ENCODE results near the gene ZNF827.
A peak's percentile ranks its signal among the peaks of the same experiment; 100 is the strongest.

Gene ZNF827, protein sequence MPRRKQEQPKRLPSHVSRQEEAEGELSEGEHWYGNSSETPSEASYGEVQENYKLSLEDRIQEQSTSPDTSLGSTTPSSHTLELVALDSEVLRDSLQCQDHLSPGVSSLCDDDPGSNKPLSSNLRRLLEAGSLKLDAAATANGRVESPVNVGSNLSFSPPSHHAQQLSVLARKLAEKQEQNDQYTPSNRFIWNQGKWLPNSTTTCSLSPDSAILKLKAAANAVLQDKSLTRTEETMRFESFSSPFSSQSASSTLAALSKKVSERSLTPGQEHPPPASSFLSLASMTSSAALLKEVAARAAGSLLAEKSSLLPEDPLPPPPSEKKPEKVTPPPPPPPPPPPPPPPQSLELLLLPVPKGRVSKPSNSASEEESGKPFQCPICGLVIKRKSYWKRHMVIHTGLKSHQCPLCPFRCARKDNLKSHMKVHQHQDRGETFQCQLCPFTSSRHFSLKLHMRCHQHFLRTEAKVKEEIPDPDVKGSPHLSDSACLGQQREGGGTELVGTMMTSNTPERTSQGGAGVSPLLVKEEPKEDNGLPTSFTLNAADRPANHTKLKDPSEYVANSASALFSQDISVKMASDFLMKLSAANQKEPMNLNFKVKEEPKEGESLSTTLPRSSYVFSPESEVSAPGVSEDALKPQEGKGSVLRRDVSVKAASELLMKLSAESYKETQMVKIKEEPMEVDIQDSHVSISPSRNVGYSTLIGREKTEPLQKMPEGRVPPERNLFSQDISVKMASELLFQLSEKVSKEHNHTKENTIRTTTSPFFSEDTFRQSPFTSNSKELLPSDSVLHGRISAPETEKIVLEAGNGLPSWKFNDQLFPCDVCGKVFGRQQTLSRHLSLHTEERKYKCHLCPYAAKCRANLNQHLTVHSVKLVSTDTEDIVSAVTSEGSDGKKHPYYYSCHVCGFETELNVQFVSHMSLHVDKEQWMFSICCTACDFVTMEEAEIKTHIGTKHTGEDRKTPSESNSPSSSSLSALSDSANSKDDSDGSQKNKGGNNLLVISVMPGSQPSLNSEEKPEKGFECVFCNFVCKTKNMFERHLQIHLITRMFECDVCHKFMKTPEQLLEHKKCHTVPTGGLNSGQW

DNA sequence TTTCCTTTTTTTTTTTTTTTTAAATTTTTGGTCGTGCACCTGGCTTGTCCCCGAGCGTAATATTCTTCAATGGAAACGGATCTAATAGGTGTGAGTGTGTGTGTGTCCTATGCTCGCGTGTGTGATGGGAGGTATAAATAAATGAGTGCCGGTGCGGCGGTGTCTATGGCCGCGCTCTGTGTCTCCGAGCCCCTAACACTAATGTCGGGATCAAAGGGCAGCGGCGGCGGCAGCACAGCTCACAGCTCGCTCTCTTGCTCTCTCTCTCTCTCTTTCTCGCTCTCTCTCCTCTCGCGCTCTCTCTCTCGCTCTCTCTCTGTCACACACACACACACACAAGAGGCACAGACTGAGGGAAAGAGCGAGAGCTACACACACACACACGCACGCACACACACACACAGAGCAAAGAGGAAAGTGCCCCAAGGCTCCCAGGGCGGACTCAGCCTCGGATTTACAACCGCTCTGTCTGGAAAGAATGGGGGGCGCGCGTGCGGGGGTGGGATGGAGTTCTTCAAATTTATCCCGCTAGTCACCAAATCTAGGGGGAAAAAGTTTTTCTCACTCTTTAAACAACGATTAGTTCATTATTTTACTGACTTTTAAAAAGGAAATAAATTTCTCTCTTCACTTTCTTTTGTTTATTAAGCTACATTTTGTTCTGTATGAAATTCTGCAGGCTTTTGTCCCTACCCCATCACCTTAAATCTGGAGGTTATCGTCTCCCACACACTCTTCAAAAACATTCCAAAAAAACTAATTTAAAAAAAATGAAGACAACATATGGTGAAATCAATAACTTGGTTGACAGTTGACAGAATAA, at the start of gene ZNF827:
Gene ZNF827 (minus strand): TSS at position 206 of the 823 bp plus-strand sequence. CDS start 416 bp downstream, outside the sequence.
- peak; percentile 43 for DNase-seq

DNA sequence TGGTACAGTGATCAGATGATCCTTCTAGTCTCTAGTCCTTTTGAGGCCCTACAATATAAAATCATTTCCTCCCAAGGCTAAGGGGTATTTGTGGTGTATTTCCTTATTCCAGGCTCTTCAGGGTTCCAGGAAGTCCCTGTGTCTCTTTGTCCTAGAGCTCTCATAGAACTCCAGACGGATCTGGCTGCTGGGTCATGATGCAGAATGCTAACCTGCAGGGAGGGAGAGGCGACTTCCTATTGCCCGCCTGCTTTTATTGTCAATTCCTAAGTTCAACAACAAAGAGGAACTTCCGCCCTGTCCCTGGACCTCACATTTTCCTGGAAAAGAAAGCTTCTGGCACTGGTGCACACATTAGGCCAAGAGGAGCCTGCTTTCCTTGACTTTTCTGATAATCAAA, 45.9 kb upstream of the ZNF827 start:
- DNase-seq, result no peak

DNA sequence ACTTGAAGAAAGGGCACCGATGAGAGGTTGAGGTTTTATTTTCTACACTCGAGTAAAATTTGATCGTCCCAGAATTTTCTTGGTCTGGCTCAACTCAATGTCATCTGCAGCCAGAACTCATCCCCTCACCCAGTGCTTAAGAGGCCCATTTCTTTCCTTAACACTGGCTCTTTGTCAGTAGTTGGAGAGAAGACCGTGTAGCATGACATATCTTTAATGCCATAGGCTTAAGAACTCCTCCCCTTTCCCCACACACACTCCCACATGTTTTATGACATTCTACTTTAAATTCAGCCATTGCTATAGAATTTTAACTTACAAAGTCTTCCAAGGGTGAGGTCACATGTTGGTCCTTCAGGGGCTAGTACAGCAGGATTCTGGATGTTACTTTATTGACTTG, 44.2 kb upstream of the ZNF827 start:
- no peak for DNase-seq

DNA sequence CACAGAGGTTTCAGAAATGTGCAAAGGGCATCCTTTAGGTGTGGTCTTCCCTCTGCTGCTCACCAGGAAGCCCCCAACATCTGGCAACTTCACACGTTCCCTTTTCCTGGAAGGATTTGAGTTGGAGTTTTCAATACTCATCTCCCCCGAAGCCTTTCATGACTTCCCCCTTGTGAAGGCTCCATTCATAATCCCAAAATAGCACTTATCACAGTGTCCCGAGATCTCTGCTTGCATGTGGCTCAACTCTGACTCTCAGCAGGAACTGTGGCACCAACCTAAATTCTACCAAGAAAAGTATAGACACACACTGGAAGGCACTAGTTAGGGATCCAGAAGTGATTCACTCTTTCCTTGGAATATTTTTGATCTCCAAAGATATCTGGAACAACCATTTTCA, 40.5 kb upstream of the ZNF827 start:
- no peak for DNase-seq

DNA sequence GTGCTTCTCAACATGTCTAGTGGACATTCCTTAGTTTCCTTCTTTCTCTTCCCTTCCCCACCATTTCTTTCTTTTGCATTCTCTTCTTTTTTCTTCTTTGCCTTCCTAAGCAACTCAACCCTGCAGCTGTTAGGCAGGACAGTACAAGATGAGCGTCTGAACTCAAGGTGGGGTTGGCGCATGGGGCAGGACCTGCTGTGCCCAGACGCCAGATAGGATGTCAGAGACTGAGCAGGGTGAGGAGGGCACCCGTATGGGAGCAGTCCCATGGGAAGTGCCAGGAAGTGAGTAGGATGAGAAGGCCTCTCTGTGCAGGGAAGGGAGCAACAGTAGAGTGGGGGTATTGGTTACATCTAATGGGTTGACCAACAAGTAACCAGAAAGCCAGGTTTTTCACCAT, 38.1 kb upstream of the ZNF827 start:
- no peak for DNase-seq

DNA sequence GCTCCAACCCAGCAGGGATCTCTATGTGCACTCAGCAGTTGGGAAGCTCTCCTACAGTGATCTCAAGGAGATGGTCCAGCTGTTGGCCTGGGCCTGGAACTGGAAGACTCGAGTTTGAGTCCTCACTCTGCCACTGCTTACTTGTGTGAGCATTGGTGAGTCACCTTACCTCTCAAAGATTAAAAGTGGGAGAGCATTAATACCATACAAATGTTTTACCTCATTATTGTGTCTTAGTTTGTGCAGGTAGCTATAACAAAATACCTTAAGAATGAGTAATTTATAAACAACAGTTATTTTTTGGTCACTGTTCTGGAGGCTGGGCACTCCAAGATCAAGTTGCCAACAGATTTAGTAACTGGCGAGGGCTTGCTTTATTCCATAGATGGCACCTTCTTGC, 21.4 kb upstream of the ZNF827 start:
- no peak for DNase-seq

DNA sequence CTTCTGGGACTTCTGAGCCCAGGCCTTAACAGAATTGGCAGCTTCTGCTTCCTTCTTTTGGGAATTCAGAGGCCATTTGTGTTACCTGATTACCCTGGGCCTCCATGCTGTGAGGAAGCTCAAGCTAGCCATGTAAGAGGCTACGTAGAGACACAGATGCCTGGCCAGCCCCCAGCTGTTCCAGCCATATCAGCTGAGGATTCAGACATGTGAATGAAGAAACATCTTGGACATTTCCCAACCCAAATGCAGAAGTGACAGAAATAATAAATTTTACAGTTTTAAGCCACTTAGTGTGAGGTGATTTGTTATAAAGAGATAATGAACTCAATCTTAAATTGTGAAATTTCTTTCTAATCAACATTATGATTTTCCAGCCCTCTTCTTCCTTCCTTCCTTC, 18.7 kb upstream of the ZNF827 start:
- DNase-seq, result no peak

DNA sequence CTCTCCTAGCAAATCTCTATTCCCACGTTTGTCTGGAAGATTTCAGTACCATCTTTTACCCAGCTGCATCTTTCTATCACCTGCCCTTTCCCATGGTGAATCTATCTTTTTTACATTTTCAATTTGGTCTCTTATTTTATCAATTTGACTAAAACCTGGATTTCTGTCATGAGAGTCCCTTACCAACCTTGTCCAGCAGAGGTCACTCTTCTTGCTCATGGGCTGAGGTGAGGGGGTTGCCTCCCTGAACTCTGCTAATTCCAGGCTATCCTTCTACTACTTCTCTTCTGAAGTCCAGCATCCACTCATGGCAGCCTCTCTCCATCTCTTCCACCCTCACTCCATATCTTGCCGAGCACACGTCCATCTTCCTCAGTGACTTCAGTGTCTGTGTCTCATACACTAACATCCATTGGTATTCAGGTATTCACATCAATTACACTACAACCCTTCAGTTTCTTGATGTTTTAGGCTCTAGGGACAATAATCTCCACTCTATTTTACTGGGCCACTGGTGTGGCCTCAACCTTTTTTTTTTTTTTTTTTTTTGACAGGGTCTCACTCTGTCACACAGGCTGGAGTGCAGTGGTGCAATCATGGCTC, 17.8 kb upstream of the ZNF827 start:
- peak; percentile 6 for DNase-seq

DNA sequence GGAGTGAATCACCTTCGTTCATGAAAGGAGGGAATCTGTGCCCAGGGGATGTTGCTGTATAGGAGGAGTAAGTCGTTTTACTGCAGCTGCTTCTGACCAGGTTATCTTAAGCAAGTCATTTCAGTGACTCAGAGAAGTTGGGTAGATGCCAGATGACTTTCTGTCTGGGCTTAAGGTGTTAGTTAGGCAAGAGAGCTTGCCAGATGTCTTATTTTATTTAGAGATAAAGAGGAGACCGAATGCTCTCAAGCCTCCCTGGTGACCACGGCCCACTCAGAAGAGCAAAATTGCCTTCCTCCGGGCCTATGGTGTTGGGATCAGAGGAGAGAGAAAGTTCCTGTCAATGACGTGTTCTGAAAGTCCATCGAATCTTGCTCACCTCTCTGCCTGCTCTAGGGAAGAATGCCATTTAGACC, 16.3 kb upstream of the ZNF827 start:
- DNase-seq, result no peak

DNA sequence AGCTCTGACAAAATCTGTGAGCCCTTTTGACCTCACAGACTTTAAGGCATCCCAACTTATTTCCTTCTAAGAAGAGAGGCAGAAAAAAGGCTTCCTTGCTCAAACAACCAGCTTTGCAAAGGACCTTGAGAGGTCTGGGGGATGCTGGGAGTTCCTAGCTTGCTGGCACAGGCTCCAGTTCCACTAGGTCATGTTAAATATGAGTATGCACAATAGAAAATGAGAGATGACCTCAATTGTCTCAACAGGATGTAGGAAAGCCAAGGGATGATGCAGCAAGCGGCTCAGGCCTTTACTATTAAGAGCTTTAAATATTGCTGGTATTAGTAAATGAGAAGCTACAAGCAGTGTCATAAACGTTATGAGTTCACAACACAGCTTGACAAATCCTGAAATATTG, 13.3 kb upstream of the ZNF827 start:
- no peak for DNase-seq

DNA sequence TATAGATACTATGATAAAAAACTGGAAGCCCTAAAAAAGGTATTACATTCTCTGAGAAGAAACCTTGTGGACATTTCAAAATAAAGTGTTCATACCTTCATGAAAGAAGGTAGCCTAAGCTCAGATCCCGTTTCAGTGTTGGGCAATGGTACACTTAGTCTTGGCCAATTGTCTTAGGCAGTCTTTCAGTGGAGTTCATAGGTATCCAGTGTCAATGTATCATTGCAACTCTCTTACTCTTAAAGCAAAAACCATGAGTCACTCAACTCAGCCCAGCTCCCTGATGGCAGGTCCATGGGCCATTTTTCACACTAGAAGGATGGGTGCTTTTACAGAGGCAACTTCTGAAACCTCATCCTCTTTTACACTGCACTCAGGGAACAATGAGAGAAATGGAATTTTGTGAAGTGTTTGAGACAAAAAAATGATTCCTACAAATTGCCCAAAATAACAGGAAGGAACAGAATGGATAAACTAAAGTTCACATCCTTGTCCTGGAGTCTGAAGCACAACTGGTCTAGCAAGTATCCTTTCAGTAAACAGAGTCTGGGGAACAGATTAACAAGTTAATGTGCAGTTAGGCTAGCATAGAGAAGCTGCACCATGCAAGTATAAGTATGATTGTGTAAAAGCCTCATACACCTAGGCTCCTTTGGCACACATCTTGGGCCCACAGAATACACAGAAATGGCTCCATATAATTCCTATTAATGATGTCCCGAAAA, 7.0 kb upstream of the ZNF827 start:
- no peak for DNase-seq

DNA sequence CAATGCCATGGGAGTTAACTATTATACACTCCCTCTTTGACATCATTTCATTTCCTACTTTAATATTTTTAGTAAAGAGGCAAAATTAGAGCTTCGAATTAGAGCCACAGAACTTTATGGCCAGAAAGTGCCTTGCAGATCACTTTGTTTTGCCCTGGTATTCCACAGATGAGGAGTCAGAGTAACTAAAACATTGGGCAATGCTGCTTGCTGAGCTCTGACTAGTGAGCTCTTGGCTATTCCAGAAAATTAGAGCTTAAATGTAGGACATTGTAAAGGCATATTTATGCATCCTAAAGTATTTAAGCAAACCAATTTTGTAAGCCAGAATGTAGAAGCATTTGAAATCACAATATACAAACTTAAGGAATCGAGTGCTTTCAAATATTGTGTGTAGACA, 6.3 kb upstream of the ZNF827 start:
- DNase-seq, result no peak

DNA sequence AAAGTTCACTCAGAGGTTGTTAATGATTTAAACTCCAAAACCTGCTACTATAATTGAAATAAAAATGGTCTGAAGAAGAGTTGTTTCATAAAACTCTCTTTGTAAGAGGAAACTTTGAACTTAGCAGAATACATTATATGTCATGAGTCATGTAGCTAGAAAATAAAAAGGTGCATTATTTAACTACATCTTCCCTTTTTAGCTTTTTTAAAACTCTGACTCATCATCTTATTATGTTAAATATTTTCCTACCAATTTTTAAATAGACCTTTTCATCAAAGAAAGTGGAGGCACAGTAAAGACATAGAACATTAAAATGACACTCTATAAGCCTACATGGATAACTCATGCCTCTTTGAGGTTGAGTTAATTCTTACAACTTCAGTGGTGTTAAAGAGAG, 1.2 kb upstream of the ZNF827 start:
- no peak for DNase-seq

DNA sequence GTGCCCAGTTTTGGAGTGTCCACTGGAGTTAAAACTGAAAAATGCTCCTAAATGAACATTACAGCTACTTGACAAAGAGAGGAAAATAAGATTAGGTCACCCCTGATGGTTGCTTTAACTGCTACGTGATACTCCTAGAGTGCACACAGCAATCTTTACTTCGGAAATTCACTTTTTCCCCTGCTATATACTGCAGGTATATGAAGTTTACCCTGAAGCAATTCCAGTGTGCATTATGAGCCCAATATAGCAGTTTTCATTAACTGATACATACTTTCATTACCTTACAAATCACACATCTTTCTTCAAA, 773 bp upstream of the ZNF827 start:
- no peak for DNase-seq

DNA sequence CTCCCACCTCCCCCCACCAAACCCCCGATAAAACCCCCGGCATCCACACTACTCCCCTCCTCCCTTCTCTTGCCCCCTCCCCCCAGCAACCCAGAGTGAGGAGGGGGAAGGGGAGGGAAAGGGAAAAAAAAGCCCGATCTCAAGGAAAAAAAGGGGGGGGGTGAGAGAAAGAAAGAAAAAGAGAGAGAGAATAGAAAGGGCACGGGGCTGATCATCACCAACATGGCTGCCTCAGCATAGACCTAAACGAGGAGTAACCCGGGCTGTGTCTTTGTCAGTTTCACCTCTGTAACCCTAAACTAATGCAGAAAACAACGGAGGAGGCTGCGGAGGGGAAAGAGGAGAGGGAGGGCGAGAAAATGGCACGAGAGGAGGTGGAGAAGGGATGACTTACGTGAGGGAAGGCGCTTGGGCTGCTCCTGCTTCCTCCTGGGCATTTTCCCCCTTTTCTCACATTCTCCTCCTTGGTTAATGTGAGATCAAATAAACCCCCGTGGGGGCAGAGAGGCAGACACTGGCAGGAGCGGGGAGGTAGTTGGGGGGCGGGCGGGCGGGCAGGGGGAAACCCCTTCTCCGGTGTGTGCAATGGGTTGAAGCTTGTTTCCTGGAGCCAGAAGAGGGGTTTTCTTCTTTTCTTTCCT, 532 bp downstream of the ZNF827 start:
- DNase-seq, result peak; percentile 23

DNA sequence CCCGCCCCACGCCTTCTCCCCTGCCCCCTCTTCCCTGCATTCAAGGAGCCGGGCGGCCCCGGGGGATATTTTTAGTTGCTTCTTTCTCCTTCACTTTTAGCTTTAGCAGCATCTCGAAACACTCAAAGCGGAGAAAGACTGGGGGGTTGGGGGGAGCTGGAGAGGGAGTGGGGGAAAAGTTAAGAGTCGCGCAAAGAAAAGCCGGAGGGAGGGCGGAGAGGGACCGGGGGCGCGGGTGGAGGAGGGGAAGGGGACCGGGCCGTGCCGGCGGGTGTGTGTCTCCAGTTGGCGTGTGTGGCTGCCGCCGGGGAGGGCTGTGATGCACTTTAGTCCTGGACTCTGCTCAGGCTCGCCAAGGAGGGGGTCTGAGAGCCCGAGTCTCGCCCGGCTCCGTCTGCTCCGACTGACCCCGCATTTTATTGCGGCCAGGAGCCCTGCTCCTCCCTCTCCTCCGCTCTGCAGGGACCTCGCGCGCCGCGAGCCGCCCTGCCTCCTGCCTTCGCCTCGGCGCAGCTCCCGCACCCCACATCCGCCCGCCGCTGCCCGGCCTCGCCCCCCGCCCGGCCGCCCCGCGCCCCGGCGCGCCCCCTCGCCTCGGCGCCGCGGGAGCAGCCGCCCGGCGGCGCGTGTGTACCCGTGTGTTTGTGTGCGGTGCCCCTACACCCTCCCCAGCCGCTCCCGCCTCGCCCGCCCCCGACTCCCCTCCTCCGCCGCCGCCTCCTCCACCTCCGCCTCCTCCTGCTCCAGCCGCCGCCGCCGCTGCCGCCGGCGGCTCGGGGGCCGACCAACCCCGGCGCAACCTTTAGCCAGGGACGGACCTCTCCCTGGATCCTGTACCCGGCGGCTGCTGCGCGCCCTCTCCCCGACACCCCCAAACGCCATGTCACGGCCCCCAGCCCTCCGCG, 1.4 kb downstream of the ZNF827 start:
- peak; percentile 31 for DNase-seq

DNA sequence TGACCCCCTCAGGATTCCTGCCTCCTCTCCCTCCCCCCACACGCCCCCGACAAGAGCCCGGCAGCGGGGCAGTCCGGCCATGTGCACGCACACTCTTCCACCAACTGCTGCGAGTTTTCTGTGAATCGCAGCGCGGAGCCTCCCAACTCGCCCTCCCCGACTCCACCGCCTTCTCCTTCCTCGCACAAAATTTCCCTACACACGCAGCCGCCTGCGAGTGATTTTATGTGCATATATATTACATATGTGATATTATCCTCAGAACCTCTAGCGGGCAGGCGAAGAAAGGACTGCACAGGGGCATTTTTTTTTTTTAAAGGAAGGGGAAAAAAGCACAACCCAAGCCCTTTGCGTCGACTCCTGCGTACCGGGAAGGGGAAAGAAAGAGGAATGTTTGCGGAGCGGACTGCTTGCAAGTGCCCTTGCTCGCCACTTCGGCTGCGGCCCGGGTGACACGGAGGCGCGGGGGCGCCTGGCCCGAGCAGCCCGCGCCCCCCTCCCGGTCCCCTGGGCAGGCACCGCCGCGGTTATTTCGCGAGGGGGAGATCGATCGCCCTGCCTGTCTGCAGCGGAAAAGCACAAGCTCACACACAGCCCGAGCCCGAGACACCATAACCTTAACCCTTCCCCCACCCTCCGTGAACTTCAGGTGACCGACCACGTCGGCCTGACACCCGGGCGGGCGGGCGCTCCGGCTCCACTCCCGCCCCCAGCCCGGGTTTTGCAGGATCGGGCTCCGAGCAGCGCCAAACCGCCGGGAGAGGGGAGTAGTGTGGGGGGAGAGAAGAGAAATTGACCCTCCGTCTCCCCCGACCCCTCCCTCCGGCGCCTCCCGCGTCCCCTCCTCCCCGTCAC, 2.3 kb downstream of the ZNF827 start:
- peak; percentile 46 for DNase-seq

DNA sequence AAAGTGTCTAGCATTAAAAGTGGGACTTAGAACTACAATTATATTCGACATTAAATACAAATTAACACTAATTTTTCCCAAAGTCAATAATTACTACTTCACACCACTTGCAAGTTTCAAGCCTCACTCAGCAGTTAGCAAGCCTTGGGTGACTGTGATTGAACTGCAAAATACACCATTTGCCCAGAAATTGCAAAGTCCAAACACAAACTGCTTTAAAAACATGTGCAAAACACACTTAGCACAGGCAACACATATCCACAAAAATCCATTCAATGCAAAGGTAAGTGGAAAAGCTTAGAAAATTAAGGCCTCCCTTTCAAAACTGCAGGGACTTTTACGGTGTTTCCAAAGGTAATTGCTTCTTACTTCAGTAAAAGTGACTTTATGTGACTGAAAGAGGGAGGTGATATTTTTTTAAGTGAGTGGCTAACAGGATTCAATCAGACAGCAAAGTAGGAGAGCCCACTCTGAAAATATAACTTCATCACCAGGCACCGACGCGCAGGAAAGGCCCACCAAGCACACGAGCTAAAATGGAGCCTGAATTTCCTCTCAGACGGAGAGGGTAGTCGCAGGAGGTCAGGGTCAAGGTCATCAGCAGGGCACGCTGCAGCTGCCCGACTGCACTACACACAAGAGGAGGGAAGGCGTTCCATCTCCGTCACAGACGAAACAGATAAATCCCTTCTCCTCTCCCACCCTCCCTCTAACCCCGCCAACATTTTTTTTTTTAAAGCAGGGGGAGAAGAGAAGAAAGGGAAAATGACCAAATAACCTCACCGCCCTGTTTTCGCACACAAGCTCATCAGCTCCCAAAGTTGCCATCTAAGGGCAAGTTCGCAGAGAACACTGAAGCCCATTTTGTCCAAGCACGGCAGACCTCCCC, 3.1 kb downstream of the ZNF827 start:
- no peak for DNase-seq

Data from NCI-H1105 treated with DMSO at 0.1 percent for 48 hours (cell line).